Uterus (tissue), 4 donors: Measurements from ENCODE around the gene ETDA. TPM values are rescaled to one million over a fixed set of nuclear protein-coding genes. Genes with fewer than 3 reads are reported as not detected.

Experiments
- DNase-seq, 2 donors: peaks; one replicate each; pipeline ENCODE4 v3.0.0-alpha.2; 2019 to 2020
- H3K27ac ChIP-seq, 2 donors: fragments of 200-600 bp; sonication (generic); 1 replicate in 1 of 2; 2 replicates in 1 of 2; pipeline ENCODE4 v1.5.1; 2016 to 2018
- H3K27me3 ChIP-seq, 2 donors: fragments of 200-600 bp; sonication (generic); one replicate each; pipeline ENCODE4 v1.5.1; 2018 to 2019; ENCODE audit warnings: control low read depth in 1 of 2
- H3K36me3 ChIP-seq, 2 donors: fragments of 200-600 bp; sonication (generic); one replicate each; pipeline ENCODE4 v1.5.1; 2019; ENCODE audit warnings: control low read depth in 1 of 2
- H3K4me1 ChIP-seq, 2 donors: fragments of 200-600 bp; sonication (generic); one replicate each; pipeline ENCODE4 v1.5.1; 2018 to 2019; ENCODE audit warnings: control low read depth in 1 of 2
- H3K4me3 ChIP-seq, 2 donors: fragments of 200-600 bp; sonication (generic); 1 replicate in 1 of 2; 2 replicates in 1 of 2; pipeline ENCODE4 v1.5.1; 2018 to 2019; ENCODE audit warnings: mild to moderate bottlenecking in 1 of 2
- H3K9me3 ChIP-seq, 2 donors: fragments of 200-600 bp; sonication (generic); one replicate each; pipeline ENCODE4 v1.5.1; 2019; ENCODE audit warnings: control low read depth in 1 of 2
- CTCF ChIP-seq, 4 experiments: fragments of 200-600 bp in 2 of 4; fragments of 450-650 bp in 2 of 4; sonication (generic) in 2 of 4; IDR thresholded peaks; one replicate each; pipeline ENCODE4 v1.5.1; 2016 to 2019; ENCODE audit warnings: antibody characterized with exemption in 4 of 4, mild to moderate bottlenecking in 2 of 4, moderate library complexity in 1 of 4
- POLR2A ChIP-seq, 2 donors: fragments of 450-650 bp; IDR thresholded peaks; one replicate each; pipeline ENCODE4 v1.6.1; 2016; ENCODE audit warnings: antibody characterized with exemption in 2 of 2, mild to moderate bottlenecking in 1 of 2, moderate library complexity in 1 of 2
- intact Hi-C: fragments of 100-400 bp; cut with DNase I; formaldehyde crosslinking; loops from one replicate; pipeline ENCODE4 v1.15.1; 2023; ENCODE audit warnings: low total_unique reads
- total RNA-seq, 4 donors: library from RNA; depleted of rRNA in 3 of 4; stranded (reverse); fragments of >200 nt in 3 of 4; gene quantifications; one replicate each; pipeline versions ENCODE4 v1.1.0 to v1.2.4, GENCODE V29; 2014 to 2023
- donor health status: DM: yes; HTN: yes; CAD: no.

Gene ETDA
- total RNA-seq, 4 donors from 2014 or later: not detected

- H3K27ac ChIP-seq: no peak overlapping the region
- intact Hi-C loops: no loop called here
- no peaks in the 10 kb centered on the region for H3K36me3 ChIP-seq
- no peaks in the 10 kb centered on the region for H3K4me1 ChIP-seq
- no peaks in the 10 kb centered on the region for H3K27me3 ChIP-seq
- TF ChIP-seq CTCF (IDR thresholded peaks at IDR 0.05) (no peak), POLR2A (IDR thresholded peaks at IDR 0.05) (no peak)
- DNase-seq: no peak
- no peak overlapping the region for H3K4me3 ChIP-seq
- no peaks in the 10 kb centered on the region for H3K9me3 ChIP-seq
Measured at GRCh38 chrX:135264206-135264605, 12.3 kb downstream of the ETDA start.

- no peak overlapping the region for H3K27ac ChIP-seq
Measured at GRCh38 chrX:135273162-135273561, 21.3 kb downstream of the ETDA start.

GRCh38 chrX:135275973-135276372 is 24.1 kb downstream of the ETDA start:
- Histone ChIP-seq H3K4me3 (no peak overlapping the region), H3K9me3 (no peaks in the 10 kb centered on the region)
- DNase-seq: no peak

More at GRCh38 chrX:135273162-135273561, 21.3 kb downstream of the ETDA start:
- no peak for DNase-seq
- Histone ChIP-seq H3K27me3 (no peaks in the 10 kb centered on the region), H3K4me3 (no peak overlapping the region), H3K36me3 (no peaks in the 10 kb centered on the region), H3K9me3 (no peaks in the 10 kb centered on the region), H3K4me1 (no peaks in the 10 kb centered on the region)
- no peak for TF ChIP-seq CTCF (IDR thresholded peaks at IDR 0.05)
- no peak for TF ChIP-seq POLR2A (IDR thresholded peaks at IDR 0.05)
- intact Hi-C loops: no loop called here

GRCh38 chrX:135287266-135287823 is 35.5 kb downstream of the ETDA start:
- Histone ChIP-seq H3K36me3 (no peaks in the 10 kb centered on the region), H3K27ac (no peak overlapping the region), H3K4me3 (no peak overlapping the region), H3K9me3 (peaks cover 0 to 12% of the 10 kb centered on the region in 2 donors), H3K4me1 (no peaks in the 10 kb centered on the region), H3K27me3 (no peaks in the 10 kb centered on the region)
- no peak for TF ChIP-seq POLR2A (IDR thresholded peaks at IDR 0.05)
- TF ChIP-seq CTCF (IDR thresholded peaks at IDR 0.05): no peak
- intact Hi-C loops: no loop called here
- DNase-seq: no peak

More at GRCh38 chrX:135275973-135276372, 24.1 kb downstream of the ETDA start:
- Histone ChIP-seq H3K4me1 (no peaks in the 10 kb centered on the region), H3K36me3 (no peaks in the 10 kb centered on the region), H3K27me3 (no peaks in the 10 kb centered on the region), H3K27ac (no peak overlapping the region)
- no peak for TF ChIP-seq CTCF (IDR thresholded peaks at IDR 0.05)
- intact Hi-C loops: no loop called here

GRCh38 chrX:135295238-135295943 is 43.5 kb downstream of the ETDA start:
- Histone ChIP-seq H3K4me3 (peak overlapping the region in 1 of 2 donors; percentile 19), H3K9me3 (no peaks in the 10 kb centered on the region), H3K27ac (no peak overlapping the region), H3K36me3 (no peaks in the 10 kb centered on the region), H3K4me1 (no peaks in the 10 kb centered on the region), H3K27me3 (peaks cover 0 to 4% of the 10 kb centered on the region in 2 donors)
- TF ChIP-seq POLR2A (IDR thresholded peaks at IDR 0.05): no peak
- no peak for TF ChIP-seq CTCF (IDR thresholded peaks at IDR 0.05)
- DNase-seq: peak in 1 of 2 donors; percentile 25
- intact Hi-C loops: no loop called here
